Keratinocyte (primary cell): Measurements from ENCODE around the gene BCAS3. TPM values are rescaled to one million over a fixed set of nuclear protein-coding genes. Genes with fewer than 3 reads are reported as not detected.
"Not testable (repeated sequence)": the region's sequence is repeated elsewhere in the genome, so short reads cannot be mapped to it uniquely, and the experiment has no call there.

Source experiments
- DNase-seq: peaks from one replicate; pipeline ENCODE4 v3.0.0-alpha.2; 2011; ENCODE audit warnings: low read depth, missing footprints, low spot score
- FAIRE-seq: peaks from 2 replicates; lab custom pipeline; 2011; peaks lifted over from hg19 to GRCh38; lab: Jason Lieb, UNC
- H2AFZ ChIP-seq: 2 replicates; pipeline ENCODE4 v1.6.0; 2012; ENCODE audit warnings: low read length, control low read depth, inconsistent platforms; ENCODE audit not compliant: control insufficient read depth
- H3K27ac ChIP-seq: 2 replicates; pipeline ENCODE4 v1.5.1; 2011; ENCODE audit warnings: low read length; ENCODE audit not compliant: control insufficient read depth, insufficient read depth
- H3K27me3 ChIP-seq: 3 replicates; pipeline ENCODE4 v1.6.0; 2011; ENCODE audit warnings: low read length; ENCODE audit not compliant: control insufficient read depth, insufficient read depth; ENCODE audit errors: extremely low read depth
- H3K36me3 ChIP-seq, 2 experiments: 2 replicates in 1 of 2; 3 replicates in 1 of 2; pipeline ENCODE4 v1.5.1; 2011; ENCODE audit warnings: low read length in 2 of 2, mild to moderate bottlenecking in 1 of 2; ENCODE audit not compliant: control insufficient read depth in 2 of 2, insufficient read depth in 2 of 2; ENCODE audit errors: extremely low read depth in 1 of 2
- H3K4me1 ChIP-seq: 3 replicates; pipeline ENCODE4 v1.5.1; 2011; ENCODE audit warnings: low read length; ENCODE audit not compliant: control insufficient read depth, insufficient read depth; ENCODE audit errors: extremely low read depth
- H3K4me2 ChIP-seq: 3 replicates; pipeline ENCODE4 v1.6.0; 2011; ENCODE audit warnings: low read depth, low read length; ENCODE audit not compliant: control insufficient read depth, insufficient read depth; ENCODE audit errors: extremely low read depth
- H3K4me3 ChIP-seq, 3 experiments: fragments of 200-600 bp in 1 of 3; sonication (generic) in 1 of 3; 2 replicates in 2 of 3; 3 replicates in 1 of 3; pipeline ENCODE4 v1.5.1; 2011 to 2016; ENCODE audit warnings: low read length in 3 of 3, mild to moderate bottlenecking in 3 of 3, control low read depth in 2 of 3, inconsistent platforms in 1 of 3, low read depth in 1 of 3, mixed read lengths in 1 of 3, mixed run types in 1 of 3, moderate library complexity in 1 of 3; ENCODE audit not compliant: control insufficient read depth in 2 of 3, insufficient read depth in 2 of 3; ENCODE audit errors: extremely low read depth in 1 of 3
- H3K79me2 ChIP-seq: 2 replicates; pipeline ENCODE4 v1.6.0; 2012; ENCODE audit warnings: low read length; ENCODE audit not compliant: control insufficient read depth, insufficient read depth
- H3K9ac ChIP-seq: 3 replicates; pipeline ENCODE4 v1.6.0; 2011; ENCODE audit warnings: low read length; ENCODE audit not compliant: control insufficient read depth, insufficient read depth; ENCODE audit errors: extremely low read depth
- H3K9me1 ChIP-seq: 3 replicates; pipeline ENCODE4 v1.6.0; 2011; ENCODE audit warnings: low read length; ENCODE audit not compliant: control insufficient read depth, insufficient read depth; ENCODE audit errors: extremely low read depth
- H3K9me3 ChIP-seq: 2 replicates; pipeline ENCODE4 v1.5.1; 2012; ENCODE audit warnings: low read depth, low read length; ENCODE audit not compliant: control insufficient read depth
- H4K20me1 ChIP-seq: 3 replicates; pipeline ENCODE4 v1.6.0; 2011; ENCODE audit warnings: low read length; ENCODE audit not compliant: control insufficient read depth, insufficient read depth; ENCODE audit errors: extremely low read depth
- CTCF ChIP-seq, 3 experiments: IDR thresholded peaks in 1 of 3; conservative IDR thresholded peaks in 1 of 3; optimal IDR thresholded peaks in 1 of 3; 2 replicates in 2 of 3; 3 replicates in 1 of 3; pipeline versions ENCODE3 to v1.5.1; 2011; ENCODE audit warnings: low read length in 3 of 3, mild to moderate bottlenecking in 3 of 3, moderate library complexity in 2 of 3, control low read depth in 1 of 3, inconsistent platforms in 1 of 3; ENCODE audit not compliant: insufficient read depth in 2 of 3; ENCODE audit errors: extremely low read depth in 1 of 3
- EZH2 ChIP-seq: IDR thresholded peaks from one replicate; pipeline ENCODE4 v1.6.1; 2012; ENCODE audit warnings: inconsistent platforms, mild to moderate bottlenecking, low read length, moderate library complexity
- dilution Hi-C: fragments of 300-500 bp; cut with MboI; formaldehyde crosslinking; loops from one replicate; pipeline ENCODE4 v1.7.0; 2020; ENCODE audit warnings: low sequenced_read_pairs; ENCODE audit not compliant: extremely low pct_ligation_motif_present
- polyA plus RNA-seq, 5 experiments: library from polyadenylated mRNA; depleted of rRNA in 3 of 5; stranded (reverse) in 3 of 5; stranded (forward) in 1 of 5; unstranded in 1 of 5; fragments of >200 nt; gene quantifications; 1 replicate in 1 of 5; 2 replicates in 3 of 5; 3 replicates in 1 of 5; pipeline versions ENCODE4 v1.2.1 to v1.2.3, GENCODE V29; 2011 to 2012; ENCODE audit warnings: missing spikeins in 2 of 5, low read depth in 1 of 5, low replicate concordance in 1 of 5

The BCAS3 gene
- polyA plus RNA-seq, 1 donor (not counting 4 experiments of a cell fraction or from before 2014, with no cell fraction given): 11.8 TPM

GRCh38 chr17:61005358-61005757 lies 327.7 kb downstream of the BCAS3 start:
- no peak overlapping the region for H3K4me2 ChIP-seq
- dilution Hi-C loops: no loop called here
- no peaks in the 10 kb centered on the region for H3K4me1 ChIP-seq
- no peaks in the 10 kb centered on the region for H3K9me1 ChIP-seq
- no peak overlapping the region for H3K4me3 ChIP-seq
- no peak overlapping the region for H3K9ac ChIP-seq
- no peaks in the 10 kb centered on the region for H3K9me3 ChIP-seq
- H3K79me2 ChIP-seq: no peaks in the 10 kb centered on the region
- DNase-seq (no peak), FAIRE-seq (no peak)
- no peak overlapping the region for H3K27ac ChIP-seq
- no peak overlapping the region for H2AFZ ChIP-seq
- H4K20me1 ChIP-seq: no peaks in the 10 kb centered on the region
- H3K27me3 ChIP-seq: no peaks in the 10 kb centered on the region
- TF ChIP-seq CTCF (optimal IDR thresholded peaks at IDR 0.05 in 1 of 3, IDR thresholded peaks at IDR 0.05 in 1 of 3, conservative IDR thresholded peaks at IDR 0.05 in 1 of 3; ENCODE audit: extremely low read depth in 1 of 3, insufficient read depth in 2 of 3, low read length in 3 of 3): no peak
- no peak for TF ChIP-seq EZH2
- no peaks in the 10 kb centered on the region for H3K36me3 ChIP-seq

- H3K36me3 ChIP-seq, DNase-seq, H2AFZ ChIP-seq, H3K27ac ChIP-seq, H4K20me1 ChIP-seq, H3K4me2 ChIP-seq, H3K9me3 ChIP-seq, H3K79me2 ChIP-seq, H3K27me3 ChIP-seq, FAIRE-seq, H3K4me1 ChIP-seq, H3K9ac ChIP-seq, H3K4me3 ChIP-seq, dilution Hi-C loops, H3K9me1 ChIP-seq: not testable (repeated sequence)
These were observed 328.3 kb downstream of the BCAS3 start for GRCh38 chr17:61005958-61006357.

- no peaks in the 10 kb centered on the region for H3K9me3 ChIP-seq
- no peak overlapping the region for H3K4me2 ChIP-seq
- no peak overlapping the region for H3K27ac ChIP-seq
- H2AFZ ChIP-seq: no peak overlapping the region
- H3K36me3 ChIP-seq: no peaks in the 10 kb centered on the region
- dilution Hi-C loops: no loop called here
- no peaks in the 10 kb centered on the region for H3K79me2 ChIP-seq
- no peaks in the 10 kb centered on the region for H3K27me3 ChIP-seq
- no peak for TF ChIP-seq CTCF (optimal IDR thresholded peaks at IDR 0.05 in 1 of 3, IDR thresholded peaks at IDR 0.05 in 1 of 3, conservative IDR thresholded peaks at IDR 0.05 in 1 of 3; ENCODE audit: extremely low read depth in 1 of 3, insufficient read depth in 2 of 3, low read length in 3 of 3)
- TF ChIP-seq EZH2: no peak
- no peak overlapping the region for H3K4me3 ChIP-seq
- no peak overlapping the region for H3K9ac ChIP-seq
- no peaks in the 10 kb centered on the region for H3K9me1 ChIP-seq
- FAIRE-seq: no peak
- H4K20me1 ChIP-seq: no peaks in the 10 kb centered on the region
- DNase-seq: no peak
- no peaks in the 10 kb centered on the region for H3K4me1 ChIP-seq
These were observed 330.3 kb downstream of the BCAS3 start for GRCh38 chr17:61007980-61008379.
